ENCODE results near the gene TAX1BP1. TPM values are rescaled to one million over a fixed set of nuclear protein-coding genes. Genes with fewer than 3 reads are reported as not detected.

The TAX1BP1 gene
- total RNA-seq, 1 donor from 2014 or later: 82.1 TPM

- intact Hi-C loops (cut with micrococcal nuclease): loop anchor here (2.0 kb wide), 2 partner anchors 145 to 579 kb away; no protein-coding TSS in a partner anchor
These were observed 35.8 kb downstream of the TAX1BP1 start for GRCh38 chr7:27775782-27776181.

GRCh38 chr7:27777662-27778061 is 37.7 kb downstream of the TAX1BP1 start:
- intact Hi-C loops (cut with micrococcal nuclease): loop anchor here (2.0 kb wide), 1 partner anchor 143 kb away; no protein-coding TSS in a partner anchor

DNA sequence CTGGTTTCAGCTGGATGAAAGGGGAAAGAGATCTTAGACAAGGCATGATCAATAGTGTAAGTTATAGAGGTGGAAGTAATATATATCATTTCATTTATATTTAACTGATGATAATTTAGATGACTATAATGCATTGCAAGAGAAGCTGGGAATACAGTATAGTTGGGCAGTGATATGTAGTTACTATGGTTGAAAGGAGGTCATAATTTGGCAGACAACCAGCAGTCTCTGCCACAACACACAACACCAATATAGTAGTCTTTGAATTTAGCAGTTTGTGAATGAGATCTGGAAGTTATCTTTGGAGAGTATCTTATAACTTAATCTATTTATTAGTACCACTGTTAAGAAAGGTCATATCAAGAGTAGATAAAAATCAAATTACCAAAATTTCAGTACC is 39.9 kb downstream of the TAX1BP1 start:
- intact Hi-C loops (cut with micrococcal nuclease): no loop called here

- intact Hi-C loops (cut with micrococcal nuclease): no loop called here
These were observed 41.2 kb downstream of the TAX1BP1 start for GRCh38 chr7:27781188-27781587.

GRCh38 chr7:27782849-27783248 is 42.9 kb downstream of the TAX1BP1 start:
- intact Hi-C loops (cut with micrococcal nuclease): loop anchor here (1.0 kb wide), 1 partner anchor 9 kb away; no protein-coding TSS in a partner anchor

DNA sequence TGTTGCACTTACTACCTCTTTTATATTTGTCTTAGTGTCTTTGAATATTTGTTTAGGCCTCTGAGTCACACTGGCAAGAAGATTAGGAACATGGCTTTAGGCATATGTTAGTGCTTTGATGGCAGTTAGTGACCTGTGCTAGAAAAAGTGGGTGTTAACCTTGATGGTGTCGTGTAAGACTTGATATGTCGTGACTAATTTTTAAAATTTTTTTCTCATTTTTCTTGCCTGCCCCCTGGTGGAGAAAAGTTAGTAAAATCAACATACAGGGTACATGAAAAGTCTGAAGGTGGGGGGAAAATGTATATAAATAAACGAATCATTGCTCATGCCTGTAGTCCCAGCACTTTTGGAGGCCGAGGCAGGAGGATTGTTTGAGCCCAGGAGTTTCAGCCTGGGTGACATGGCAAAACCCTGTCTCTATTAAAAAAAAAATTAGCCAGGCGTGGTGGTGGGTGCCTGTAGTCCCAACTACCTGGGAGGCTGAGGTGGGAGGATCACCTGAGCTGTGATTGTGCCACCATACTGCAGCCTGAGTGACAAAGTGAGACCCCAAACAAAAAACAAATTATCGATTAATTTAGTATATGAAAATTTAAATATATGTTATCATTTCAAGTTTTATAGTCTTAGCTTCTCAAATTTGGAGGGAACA is 44.6 kb downstream of the TAX1BP1 start:
- intact Hi-C loops (cut with micrococcal nuclease): loop anchor here (1.0 to 2.0 kb wide), 6 partner anchors 45 to 588 kb away; partner anchors contain the start of gene HIBADH

DNA sequence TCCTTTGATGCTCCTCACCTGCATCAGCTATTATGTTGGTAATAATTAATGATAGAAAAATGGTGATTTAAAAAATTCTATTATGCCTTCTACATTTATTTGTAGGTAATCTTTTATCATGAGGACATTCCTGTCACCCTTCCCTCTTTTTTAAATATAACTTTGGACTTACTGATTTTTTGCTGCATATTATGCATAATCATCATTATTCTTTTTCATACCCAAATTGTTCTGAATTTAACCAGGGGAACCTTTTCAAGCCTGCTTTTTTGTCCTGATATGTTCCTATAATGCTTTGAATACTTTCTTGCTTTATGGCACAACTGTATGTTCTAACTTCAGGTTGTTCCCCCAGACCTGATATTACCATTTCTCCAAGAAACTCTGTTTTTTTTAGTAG is 48.5 kb downstream of the TAX1BP1 start:
- intact Hi-C loops (cut with micrococcal nuclease): no loop called here

- intact Hi-C loops (cut with micrococcal nuclease): no loop called here
These were observed 53.8 kb downstream of the TAX1BP1 start for GRCh38 chr7:27793780-27794179.

- intact Hi-C loops (cut with micrococcal nuclease): no loop called here
These were observed 56.0 kb downstream of the TAX1BP1 start for GRCh38 chr7:27795977-27796376.

GRCh38 chr7:27799212-27799611 is 59.2 kb downstream of the TAX1BP1 start:
- intact Hi-C loops (cut with micrococcal nuclease): no loop called here

GRCh38 chr7:27802999-27803398 is 63.0 kb downstream of the TAX1BP1 start:
- intact Hi-C loops (cut with micrococcal nuclease): no loop called here

DNA sequence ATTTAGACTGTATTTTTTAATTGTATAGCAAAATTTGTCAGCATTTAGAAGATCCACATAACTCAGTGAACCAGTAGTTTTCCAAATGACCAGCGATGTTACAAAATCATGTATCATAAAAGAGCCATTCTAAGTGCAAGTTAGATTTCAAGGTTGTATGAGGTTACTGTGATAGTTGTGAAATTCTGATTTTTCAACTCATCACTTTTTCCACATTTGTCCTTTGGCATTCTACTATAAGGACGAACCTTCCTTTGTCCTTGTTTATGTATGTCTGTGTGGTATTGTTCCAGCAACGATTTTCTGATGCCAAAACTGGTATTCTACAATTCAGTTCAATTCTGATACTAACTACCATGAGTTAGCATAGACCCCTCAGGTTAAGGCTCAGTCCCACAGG is 64.2 kb downstream of the TAX1BP1 start:
- intact Hi-C loops (cut with micrococcal nuclease): no loop called here

DNA sequence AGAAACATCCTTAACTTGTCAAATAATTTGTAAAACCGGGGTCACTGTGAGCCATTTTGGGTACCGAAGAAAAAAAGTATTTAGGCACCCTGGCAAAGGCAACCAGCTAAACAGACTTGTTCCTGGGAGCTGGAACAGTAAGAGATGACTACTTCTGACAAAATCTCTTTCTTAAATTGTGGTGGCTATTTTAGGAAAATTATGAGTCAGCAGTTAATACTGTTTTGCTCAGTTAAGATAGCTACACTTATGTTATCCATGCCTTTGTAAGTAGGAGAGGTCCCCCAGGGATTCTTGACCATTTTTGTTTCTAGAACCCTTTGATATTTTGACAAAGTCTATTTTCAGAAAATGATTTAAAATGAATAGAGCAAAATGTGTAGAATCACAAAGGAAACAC is 68.7 kb downstream of the TAX1BP1 start:
- intact Hi-C loops (cut with micrococcal nuclease): no loop called here

- intact Hi-C loops (cut with micrococcal nuclease): no loop called here
These were observed 70.2 kb downstream of the TAX1BP1 start for GRCh38 chr7:27810186-27810585.

DNA sequence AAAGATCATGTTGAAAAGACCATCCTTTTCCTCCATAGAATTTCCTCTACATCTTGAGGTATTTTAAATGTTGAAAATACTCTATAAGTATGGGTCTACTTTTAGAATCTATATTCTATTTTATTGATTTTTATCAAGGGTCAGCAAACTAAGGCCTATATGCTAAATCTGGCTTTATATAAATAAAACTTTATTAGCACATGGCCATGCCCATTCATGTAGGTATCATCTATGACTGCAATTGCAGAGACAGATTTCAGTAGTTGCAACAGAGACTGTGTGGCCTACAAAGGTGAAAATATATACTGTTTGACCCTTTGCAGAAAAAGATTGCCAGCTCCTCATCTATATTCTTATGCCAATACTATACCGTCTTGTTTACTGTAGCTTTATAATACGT is 72.7 kb downstream of the TAX1BP1 start:
- intact Hi-C loops (cut with micrococcal nuclease): no loop called here

- intact Hi-C loops (cut with micrococcal nuclease): no loop called here
These were observed 82.3 kb downstream of the TAX1BP1 start for GRCh38 chr7:27822245-27822644.

DNA sequence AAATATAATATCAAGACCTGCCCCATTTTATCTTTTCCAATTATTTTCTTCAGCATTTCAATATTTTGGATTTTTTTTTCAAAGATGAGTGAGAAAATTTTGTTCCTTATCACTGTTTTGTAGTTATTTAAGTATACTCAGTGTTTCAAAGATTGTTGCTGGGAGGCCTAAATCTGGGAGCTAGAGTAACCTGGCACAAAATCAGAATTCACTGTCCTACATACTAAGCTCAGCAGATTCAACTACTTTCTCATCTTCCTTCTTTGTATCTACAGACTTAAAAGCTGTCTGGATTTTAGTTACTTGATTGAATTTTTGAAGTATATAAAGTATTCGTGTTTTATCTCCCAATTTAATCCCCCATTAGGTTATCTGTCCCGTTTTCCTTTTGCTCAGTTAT is 85.9 kb downstream of the TAX1BP1 start:
- intact Hi-C loops (cut with micrococcal nuclease): no loop called here

DNA sequence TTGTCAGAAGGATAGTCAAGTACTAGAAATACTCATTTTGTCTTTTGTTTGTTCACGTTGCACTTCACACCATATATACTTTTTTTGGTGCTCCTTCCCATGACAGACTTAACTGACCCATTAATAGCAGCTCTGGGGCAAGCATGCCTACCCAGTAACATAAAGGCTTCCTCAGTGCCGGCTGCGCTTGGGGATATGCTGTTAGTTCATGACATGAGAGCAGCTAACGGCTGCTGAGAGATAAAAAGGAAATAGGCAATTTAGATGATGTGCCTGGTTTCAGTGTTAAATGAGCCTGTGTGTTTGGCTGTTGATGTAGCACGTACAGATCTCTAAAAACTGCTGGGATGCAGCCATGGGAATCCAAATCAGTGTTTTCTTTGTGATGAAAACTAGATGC is 86.4 kb downstream of the TAX1BP1 start:
- intact Hi-C loops (cut with micrococcal nuclease): no loop called here

GRCh38 chr7:27834179-27834921 is 94.4 kb downstream of the TAX1BP1 start:
- intact Hi-C loops (cut with micrococcal nuclease): no loop called here

DNA sequence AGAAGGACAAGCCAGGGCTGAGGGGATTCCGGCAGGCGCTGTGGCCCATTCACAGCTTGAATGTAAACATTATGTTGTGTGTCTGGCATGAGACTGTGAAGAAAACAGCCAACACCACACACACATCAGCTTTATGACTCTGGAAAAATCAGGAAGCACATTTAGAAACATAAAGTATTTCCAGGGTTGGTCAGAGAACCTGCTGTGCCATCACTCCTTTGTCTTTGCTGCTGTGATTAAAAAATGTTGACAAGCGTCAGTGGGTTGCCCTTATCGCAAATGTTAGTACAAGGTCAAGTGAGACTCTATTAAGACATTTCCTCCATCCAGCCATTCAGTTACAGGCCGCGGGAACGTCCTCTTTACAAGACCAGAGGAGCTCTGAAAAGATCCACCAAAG is 95.4 kb downstream of the TAX1BP1 start:
- intact Hi-C loops (cut with micrococcal nuclease): no loop called here

DNA sequence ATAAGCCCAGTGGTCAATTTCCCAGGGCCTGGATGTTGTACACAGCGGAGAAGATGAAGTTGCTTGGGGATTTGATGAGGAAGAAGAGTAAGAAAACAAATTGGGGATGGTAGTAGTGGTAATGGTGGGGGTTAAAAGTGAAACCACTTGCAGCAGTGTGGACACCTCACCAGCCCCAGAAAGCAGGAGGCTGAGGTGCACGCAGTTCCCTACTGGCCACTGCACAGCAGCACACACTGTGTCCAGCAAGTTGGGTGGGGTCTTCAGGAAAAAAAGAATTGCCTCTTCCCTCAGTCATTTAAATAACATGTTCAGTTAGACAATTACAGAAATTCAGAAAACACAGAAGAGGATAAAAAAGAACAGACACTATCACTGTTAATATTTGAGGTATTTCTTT is 96.6 kb downstream of the TAX1BP1 start:
- intact Hi-C loops (cut with micrococcal nuclease): no loop called here

DNA sequence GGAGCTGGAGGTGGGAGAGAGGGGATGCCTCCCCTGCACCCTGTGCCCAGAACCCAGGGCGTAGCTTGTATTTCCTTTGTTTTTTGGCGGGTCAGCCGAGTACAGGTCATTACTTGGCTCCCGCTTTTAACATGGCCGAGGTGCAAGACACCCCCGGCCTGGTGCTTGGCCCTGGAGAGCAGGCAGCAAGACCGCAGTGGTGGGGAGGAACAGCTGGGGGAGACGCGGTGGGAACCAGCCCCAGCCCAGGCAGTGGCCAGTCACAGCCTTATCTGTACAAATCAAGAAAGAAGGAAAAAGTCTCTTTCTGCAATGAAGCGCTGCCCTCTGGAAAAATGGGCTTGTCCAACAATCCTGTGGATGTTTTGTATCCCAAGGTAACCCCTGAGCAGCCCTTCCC is 99.1 kb downstream of the TAX1BP1 start:
- intact Hi-C loops (cut with micrococcal nuclease): no loop called here

- intact Hi-C loops (cut with micrococcal nuclease): no loop called here
These were observed 100.4 kb downstream of the TAX1BP1 start for GRCh38 chr7:27840313-27840712.

Measured in T-helper 1 cell treated with Interleukin-12 subunit alpha and Interleukin-12 subunit beta and Interleukin-4 antibody, amounts not matched to agents 30 ng/mL and 1 ng/mL, for 36 hours (primary cell).